HG03378 (cell line): ENCODE measurements around the gene PIGQ.

Experiments
- ATAC-seq: cut with Tn5 transposase; IDR thresholded peaks from one replicate; pipeline ENCODE4 v1.9.1; 2021; ENCODE audit warnings: mild to moderate bottlenecking, moderate library complexity; ENCODE audit not compliant: unreplicated experiment

The PIGQ gene

DNA sequence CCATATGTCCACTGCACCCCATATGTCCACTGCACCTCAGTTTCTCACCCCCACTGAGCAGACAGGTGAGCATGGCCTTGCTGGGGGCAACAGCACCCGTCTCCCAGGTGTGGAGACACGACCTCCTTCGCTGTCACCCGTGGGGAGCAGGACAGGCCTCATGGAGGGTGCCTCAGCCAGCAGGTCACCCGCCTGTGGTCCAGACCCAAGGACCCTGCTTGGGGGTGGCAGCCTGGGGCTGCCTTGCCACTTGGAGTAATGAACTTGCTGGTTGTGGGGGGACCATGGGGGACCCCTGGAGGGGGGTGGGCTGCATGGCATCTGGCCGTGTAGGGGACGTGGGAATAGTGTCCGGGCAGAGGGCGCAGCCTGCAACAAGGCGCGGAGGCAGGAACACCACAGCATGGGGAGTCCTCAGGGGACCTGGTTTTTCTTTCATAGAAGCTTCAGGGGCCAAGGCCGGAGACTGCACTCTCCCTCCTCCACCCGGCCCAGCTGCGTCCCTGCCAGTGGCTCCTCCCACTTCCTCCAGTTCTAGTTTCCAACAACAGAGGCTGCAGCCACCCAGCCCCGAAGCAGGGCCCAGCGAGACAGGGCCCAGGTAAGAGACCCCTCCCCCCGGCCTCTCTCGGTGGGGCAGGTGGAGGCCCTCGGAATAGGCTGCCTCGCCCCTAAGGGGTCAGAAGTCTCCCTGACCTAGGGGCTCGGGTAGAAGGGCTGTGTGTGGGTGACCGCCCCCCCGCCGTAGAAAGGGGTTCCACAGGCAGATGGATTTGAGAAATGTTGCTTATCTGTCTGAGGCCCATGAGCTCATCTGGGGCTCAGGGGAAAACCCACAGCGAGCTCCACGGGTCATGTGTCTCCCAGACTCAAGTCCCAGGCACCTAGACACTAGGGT, 3.0 kb upstream of the PIGQ start, which contains the start of gene NHLRC4:
NHLRC4 (plus strand) TSS at position 531 of the 898 bp plus-strand sequence. CDS start 1,043 bp downstream, outside the sequence.
- ATAC-seq, result no peak

DNA sequence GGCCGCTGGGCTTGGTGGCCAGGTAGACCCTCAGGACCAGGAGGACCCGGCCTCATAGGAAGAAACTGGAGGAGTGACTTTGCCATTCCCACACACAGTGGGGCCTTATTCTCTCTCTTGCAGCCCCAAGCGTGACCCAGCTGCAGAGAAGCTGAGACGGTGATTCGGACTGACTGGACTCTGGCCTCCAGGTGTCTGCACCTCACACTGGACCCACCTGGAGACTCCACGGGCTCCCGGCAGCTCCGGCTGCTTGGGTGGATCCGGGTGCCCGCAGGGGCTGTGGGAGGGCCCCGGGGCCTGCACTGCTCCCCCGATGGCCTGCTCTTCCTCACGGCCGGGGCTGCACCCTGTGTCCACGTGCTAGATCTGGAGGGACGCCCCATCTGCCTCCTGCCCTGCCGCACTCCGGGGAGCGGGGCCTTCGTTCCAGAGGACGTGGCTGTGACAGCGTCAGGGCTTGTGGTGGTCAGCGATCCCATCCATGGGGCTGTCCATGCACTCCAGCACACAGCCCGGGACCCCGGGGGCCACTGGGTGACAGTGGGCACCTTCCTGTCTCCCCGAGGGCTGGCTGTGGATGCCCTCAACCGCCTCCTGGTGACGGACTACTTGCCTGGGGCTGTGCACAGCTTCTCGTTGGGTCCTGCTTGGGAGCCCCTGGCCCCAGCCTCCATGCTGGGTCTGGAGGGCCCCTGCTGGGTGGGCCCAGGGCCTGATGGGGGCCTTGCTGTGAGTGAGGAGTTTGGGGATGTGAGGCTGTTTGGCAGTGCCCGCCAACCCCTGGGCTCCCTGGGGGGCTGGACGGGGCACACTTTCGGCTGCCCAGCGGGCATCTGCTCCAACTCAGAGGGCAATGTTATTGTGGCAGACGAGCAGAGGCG, 2.2 kb upstream of the PIGQ start:
- no peak for ATAC-seq

DNA sequence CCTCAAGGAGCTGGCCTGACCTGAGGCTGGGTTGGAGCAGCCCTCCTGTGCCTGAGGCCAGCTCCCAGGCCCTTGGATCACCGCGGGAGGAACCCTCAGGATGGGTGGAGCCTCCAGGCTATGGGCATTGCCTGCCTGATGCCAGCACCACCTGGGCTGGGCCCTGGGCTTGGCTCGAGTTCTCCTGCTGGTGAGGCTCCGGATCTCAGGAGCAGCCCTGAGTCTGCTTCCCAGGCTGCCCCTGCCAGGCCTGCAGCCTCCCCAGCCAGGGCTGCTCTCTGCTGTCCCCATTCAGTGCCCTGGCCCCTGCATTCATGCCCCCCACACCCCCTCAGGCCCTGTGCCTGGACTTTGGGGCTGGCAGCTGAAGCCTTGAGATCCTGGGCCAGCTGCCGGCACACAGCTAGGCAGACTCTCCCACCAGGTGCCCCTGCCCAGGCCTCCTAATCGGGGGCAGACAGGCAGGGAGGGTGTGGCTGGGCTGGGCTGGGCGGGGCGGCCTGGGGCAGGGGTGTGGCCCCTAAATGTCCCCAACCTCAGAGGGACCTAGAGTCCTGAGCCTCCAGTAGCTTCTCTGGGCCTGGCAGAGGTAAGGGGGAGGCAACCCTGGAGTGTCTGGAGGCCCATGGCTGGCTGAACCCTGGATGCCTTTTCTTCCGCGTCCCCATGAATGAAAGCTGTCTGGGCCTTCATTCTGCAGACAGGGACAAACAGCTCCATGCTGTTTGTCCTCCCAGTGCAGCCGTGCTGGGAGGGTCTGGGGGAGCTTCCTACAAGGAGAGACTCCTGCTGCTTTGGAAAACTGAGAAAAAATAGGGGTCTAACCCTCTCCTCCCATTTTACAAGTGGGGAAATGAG, 1.1 kb upstream of the PIGQ start:
- ATAC-seq, result no peak

DNA sequence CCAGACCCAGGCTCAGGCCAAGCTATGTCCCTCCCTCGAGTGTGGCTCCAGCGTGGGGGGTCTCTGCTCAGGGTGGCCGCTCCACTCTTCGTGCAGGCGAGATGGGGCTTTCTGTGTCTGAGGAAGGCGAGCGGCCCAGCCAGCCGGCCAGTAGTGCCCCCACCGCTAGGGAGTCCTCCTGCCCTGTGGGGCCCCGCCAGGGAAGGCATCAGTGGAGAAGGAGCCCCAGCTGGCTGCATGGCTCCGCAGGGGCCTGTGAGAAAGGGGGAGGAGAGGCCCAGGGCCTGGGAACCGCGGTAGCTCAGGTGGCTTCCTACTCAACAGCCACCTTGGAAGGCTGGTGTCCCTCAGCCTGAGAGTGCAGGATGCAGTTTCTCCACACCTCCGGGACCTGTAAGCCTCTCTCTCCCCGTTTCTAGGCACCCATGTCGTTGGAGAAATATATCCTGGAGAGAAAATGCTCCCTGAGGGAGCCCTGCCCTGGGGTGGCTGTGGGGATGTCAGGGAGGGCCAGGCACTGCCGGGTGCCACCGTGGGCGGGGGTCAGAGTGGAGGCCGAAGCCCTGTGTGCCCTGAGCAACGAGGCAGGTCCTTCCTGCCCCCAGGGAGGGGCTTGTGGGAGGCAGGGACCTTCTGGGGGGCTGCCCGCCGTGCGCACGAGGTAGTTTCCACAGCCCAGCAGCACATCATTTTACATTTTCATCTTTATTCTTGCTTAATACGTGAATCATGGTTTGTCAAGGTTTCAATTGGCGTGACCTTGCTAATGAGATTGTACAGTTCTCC, 3.3 kb downstream of the PIGQ start:
- ATAC-seq, result no peak

DNA sequence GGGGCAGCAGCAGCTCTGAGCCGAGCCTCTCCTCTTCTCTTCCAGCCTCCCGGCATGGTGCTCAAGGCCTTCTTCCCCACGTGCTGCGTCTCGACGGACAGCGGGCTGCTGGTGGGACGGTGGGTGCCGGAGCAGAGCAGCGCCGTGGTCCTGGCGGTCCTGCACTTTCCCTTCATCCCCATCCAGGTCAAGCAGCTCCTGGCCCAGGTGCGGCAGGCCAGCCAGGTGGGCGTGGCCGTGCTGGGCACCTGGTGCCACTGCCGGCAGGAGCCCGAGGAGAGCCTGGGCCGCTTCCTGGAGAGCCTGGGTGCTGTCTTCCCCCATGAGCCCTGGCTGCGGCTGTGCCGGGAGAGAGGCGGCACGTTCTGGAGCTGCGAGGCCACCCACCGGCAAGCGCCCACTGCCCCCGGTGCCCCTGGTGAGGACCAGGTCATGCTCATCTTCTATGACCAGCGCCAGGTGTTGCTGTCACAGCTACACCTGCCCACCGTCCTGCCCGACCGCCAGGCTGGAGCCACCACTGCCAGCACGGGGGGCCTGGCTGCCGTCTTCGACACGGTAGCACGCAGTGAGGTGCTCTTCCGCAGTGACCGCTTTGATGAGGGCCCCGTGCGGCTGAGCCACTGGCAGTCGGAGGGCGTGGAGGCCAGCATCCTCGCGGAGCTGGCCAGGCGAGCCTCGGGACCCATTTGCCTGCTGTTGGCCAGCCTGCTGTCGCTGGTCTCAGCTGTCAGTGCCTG, 4.4 kb downstream of the PIGQ start:
- ATAC-seq, result no peak

DNA sequence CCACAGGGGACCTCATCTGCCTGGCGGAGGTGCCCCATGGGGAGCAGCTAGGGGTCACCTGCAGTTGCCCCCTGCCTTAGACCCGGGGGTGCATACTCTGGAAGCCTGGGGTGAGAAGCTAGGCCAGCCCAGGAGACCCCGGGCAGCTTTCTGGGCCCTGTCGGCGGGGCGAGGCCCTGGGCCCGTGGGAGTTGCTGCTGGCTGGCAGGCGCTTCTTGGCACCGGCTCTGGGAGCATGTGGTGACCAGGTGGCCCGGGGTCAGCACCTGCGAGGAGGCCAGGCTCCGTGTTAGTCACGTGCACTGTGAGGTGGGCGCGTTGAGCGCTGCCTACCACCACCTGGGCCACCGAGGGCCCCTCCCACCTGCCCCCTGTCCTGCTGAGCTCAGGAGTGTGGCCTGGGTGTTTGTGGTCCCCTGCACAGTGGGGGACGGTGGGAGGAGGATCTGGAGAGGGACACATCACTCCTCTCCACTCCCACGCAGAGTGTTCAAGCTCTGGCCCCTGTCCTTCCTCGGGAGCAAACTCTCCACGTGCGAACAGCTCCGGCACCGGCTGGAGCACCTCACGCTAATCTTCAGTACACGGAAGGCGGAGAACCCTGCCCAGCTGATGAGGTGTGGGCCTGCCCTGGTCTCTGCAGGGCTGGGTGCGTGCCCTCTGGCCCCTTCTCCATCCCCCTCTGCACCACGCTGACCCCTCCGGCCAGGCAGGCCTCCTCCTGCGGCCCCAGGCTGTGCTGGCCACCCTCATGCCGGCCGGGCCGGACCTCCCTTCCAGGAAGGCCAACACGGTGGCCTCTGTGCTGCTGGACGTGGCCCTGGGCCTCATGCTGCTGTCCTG, 5.8 kb downstream of the PIGQ start:
- ATAC-seq, result no peak

DNA sequence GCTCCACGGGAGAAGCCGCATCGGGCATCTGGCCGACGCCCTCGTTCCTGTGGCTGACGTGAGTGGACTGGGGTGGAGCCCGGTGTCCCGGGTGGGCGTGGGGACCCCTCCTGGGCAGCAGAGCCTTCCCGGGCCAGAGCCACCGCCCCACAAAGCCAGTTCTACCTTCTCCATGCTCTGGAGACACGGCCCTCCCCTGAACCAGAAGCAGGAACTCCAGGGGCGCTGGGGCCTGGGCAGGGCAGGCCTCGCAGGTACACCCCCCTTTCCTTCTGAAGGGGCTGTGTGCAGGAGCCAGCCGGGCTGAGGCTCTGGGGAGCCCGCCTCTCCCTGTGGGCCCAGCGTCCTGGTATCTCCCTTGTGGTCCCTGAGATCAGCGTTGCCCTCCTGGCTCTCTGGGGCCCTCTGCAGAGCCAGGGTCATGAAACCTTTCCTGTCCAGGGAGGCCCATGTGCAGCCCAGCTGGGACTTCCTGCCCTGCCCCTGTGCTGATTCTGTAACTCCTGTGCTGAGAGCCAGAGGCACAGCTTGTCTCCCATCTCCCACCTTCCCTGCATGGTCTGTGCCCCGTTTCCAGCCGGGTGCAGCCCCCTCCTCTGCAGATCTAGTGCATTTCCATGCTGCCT, 6.5 kb downstream of the PIGQ start:
- ATAC-seq, result no peak

DNA sequence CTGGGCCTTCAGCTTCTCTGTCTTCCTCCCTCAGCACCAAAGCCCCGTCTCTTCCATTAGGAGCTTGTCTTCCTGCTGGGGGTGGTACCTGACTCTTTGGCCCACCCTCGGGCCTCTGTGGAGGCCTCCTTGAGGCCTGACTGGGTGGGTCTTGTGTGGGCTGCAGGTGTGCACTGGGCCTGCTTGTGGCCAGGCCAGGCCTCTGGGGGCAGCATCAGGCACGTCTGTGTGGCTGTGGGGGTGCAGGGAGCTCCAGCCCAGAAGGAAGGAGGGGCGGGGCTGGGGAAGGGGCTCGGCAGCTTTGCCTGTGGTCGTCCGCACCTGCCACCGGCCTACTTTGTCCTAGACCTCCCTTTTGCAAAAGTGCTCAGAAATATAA, 7.0 kb downstream of the PIGQ start:
- no peak for ATAC-seq

DNA sequence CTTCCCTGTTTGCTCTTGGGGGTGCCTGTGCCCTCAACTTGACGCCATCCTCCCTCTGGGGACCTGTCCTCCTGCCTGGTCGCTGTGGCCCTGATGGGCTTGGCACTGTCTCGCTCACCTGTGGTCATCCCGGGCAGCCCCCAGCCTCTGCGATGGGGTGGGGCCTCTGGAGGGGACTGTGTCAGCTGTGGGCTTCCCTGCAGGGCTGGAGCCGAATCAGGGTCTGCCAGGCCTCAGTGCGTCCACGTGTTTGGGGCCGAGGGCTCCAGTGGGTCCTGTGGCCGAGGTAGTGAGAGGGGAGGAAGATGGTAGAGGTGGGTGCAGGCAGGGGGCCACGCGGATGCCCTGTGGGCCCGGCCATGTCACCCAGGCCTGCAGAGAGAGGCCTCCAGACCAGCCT, 8.0 kb downstream of the PIGQ start:
- ATAC-seq, result no peak

DNA sequence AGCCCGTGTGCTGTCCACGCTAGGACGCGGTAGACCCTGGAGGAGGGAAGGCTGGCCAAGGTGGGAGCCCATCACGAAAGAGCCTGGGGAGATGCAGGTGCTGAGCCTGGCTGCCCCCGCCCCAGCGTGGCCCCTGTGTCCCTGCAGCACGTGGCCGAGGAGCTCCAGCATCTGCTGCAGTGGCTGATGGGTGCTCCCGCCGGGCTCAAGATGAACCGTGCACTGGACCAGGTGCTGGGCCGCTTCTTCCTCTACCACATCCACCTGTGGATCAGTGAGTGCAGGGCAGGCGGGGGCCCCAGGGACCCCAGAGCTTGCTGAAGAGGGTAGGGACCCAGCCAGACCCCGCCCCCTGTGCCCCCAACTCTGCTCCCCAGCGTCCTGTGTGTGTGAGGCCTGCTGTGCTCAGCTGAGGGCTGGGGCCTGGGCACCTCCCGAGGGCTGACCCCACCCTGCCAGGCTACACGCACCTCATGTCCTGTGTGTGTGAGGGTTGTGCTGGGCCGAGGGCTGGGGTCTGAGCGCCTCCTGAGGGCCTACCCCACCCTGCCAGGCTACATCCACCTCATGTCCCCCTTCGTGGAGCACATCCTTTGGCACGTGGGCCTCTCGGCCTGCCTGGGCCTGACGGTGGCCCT, 8.6 kb downstream of the PIGQ start:
- ATAC-seq, result no peak

DNA sequence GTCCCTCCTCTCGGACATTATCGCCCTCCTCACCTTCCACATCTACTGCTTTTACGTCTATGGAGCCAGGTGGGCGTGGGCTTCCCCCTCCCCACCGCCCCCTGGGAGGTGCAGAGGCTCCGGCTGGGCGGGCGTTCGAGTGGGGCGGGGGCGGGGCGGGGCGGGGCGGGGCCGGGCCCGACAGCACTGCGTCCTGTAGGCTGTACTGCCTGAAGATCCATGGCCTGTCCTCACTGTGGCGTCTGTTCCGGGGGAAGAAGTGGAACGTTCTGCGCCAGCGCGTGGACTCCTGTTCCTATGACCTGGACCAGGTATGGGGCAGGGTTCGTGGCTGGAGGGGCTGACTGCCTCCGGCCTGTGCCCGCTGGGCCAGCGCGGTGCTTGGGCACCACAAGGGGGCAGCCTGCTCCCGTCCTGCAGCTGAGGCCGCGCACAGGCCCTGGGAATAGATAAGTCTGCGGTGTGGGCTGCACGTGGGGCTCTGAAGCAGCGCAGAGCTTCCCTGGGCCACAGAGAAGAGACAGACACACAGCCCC, 9.2 kb downstream of the PIGQ start:
- ATAC-seq, result no peak

DNA sequence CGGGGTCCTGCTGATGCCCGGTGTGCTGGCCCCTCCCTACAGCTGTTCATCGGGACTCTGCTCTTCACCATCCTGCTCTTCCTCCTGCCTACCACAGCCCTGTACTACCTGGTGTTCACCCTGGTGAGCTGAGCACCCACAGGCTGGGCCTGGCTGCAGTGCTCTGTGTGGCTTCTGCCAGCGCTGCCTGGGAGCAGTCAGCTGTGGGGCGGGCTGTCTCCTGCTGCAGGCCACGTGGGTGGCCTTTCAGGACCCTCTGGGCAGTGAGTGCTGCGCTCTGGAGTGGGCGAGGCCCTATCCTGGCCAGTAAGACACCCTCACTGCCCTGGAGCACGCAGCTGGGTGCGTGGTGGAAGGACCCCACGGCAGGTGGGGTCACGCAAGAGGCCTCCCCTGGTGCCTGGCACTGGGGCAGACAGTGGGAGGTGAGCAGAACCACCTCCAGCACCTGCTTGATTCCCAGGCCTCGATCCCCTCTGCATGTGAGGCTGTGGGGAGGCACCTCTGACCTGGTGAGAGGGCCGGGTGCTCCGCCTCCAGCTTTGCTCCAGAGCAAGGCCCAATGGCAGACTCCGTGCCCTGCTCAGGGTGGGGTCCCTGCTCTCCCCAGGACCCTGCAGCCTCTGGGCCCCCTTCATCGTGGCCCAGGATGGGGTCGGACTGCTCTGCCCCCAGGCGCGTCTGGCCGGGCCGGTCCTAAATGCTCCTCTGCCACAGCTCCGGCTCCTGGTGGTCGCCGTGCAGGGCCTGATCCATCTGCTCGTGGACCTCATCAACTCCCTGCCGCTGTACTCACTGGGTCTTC, 10.6 kb downstream of the PIGQ start:
- ATAC-seq, result no peak

DNA sequence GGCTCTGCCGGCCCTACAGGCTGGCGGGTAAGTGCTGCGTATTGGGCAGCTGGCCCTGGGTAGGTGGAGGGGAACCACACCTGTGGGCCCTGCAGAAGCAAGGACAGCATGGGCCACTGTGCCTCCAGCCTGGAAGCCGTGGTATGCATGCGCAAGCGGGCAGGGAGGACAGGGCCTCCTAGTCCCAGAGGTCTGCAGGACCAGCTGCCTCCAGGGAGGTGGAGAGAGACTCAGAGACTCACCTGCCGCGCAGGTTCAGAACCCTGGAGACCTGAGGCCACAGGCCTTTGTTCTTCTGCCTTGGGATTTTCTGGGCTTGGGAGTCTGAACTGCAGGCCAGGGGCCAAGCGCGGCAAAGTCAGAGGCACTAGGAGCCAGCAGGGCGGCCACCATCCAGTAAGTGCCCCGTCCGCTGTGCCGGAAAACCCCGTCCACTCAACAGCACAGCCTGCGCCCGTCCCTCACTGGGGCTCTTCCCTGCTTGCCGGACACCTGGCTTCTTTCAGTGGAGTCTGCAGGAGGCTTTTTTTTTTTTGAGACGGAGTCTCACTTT, 11.3 kb downstream of the PIGQ start:
- no peak for ATAC-seq

DNA sequence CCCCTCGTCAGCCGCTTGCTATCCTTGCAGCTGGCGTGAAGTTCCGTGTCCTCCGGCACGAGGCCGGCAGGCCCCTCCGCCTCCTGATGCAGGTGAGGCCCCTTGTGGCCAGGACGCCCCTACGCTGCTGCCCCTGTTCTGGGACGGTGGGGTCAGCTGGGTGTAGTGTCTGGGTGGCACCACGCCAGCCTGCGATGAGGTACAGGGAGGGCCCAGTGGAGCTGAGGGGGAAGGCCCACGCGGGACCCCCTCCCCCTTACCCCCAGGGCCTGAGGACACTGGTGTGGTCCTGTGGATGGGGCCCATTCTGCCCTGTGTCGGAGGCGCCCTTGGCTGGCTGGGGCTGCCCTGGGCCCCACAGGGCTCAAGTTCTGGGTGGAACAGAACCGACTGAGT, 12.4 kb downstream of the PIGQ start:
- no peak for ATAC-seq

DNA sequence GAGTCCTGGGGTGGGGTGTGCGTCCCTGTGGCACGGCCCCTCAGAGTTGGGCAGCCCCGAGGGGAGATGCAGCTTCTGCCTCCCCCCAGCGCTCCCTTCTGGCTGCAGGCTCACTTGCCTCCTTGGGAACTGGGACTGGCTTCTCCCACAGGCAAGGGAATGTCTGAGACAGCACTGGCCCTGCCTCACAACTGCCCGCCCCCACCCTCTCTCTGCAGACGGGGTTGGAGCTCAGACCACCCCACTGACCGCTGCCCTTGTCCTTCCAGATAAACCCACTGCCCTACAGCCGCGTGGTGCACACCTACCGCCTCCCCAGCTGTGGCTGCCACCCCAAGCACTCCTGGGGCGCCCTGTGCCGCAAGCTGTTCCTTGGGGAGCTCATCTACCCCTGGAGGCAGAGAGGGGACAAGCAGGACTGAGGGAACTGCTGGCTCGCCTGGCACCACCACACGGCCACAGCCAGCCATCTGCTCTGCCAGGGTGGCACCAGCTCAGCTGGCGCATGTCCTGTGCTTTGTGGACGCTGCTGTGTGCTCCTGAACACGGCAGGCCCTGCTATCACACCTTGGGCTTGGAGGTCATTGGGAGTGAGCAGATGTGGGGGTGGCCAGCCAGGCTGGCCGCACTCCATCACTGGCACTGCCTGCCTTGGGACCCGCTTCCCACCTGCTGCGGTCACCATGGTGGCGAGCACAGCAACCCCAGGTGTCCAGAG, 13.0 kb downstream of the PIGQ start:
- no peak for ATAC-seq

DNA sequence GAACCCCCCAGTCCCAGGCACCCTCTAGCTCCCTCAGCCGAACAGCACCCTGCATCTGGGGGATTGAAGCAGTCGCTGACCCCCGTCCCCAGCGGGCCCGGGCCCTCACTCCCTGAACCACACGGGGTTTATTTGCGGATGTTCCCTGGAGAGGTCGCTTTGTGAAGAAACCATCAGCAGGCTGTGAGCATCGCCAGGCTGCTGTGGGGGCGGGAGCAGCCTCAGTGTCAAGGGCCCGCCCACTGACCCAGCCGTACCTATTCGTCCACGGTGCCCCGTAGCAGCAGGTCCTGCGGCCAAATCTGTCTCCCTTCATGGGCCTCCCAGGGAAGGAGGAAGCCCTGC, 13.7 kb downstream of the PIGQ start:
- ATAC-seq, result no peak
